Left cardiac atrium (tissue), 4 donors: ENCODE results near the gene RNASET2. TPM values are rescaled to one million over a fixed set of nuclear protein-coding genes. Genes with fewer than 3 reads are reported as not detected.
"Not testable (repeated sequence)": the region's sequence is repeated elsewhere in the genome, so short reads cannot be mapped to it uniquely, and the experiment has no call there.

Experiments used
- ATAC-seq, 2 donors: fragments of 200-7000 bp; cut with Tn5 transposase; one replicate each; pipeline ENCODE4 v1.9.1; 2020; ENCODE audit warnings: mild to moderate bottlenecking in 2 of 2, moderate library complexity in 2 of 2
- DNase-seq: peaks from one replicate; pipeline ENCODE4 v3.0.0-alpha.2; 2020
- intact Hi-C, 2 donors: fragments of 100-400 bp; cut with DNase I; formaldehyde crosslinking; loops; one replicate each; pipeline versions ENCODE4 v1.14.1 to v1.15.1; 2022 to 2023
- microRNA-seq, 2 donors: library from miRNA; unstranded; fragments of <30 nt; microRNA quantifications; one replicate each; pipeline ENCODE4 v1.2.0, GENCODE V29; 2020
- total RNA-seq, 2 donors: library from RNA; stranded (reverse); fragmentation: NEBNext Ultra II Directional; extraction: Animal tissue kit (Norgen Biotek cat#: 25700); gene quantifications; one replicate each; pipeline ENCODE4 v1.2.1, GENCODE V29; 2021
- donor health status: DM: no; HTN: yes; CAD: no.
- donor health status: DM: no; HTN: yes; CAD: no; lungs with severe emphysema.
- donor health status: DM: yes; HTN: yes; CAD: no.
- donor health status: Dilated cardiomyopathy.

RNASET2 gene
- total RNA-seq, 2 donors from 2014 or later: 18.3 to 27.9 TPM

DNA sequence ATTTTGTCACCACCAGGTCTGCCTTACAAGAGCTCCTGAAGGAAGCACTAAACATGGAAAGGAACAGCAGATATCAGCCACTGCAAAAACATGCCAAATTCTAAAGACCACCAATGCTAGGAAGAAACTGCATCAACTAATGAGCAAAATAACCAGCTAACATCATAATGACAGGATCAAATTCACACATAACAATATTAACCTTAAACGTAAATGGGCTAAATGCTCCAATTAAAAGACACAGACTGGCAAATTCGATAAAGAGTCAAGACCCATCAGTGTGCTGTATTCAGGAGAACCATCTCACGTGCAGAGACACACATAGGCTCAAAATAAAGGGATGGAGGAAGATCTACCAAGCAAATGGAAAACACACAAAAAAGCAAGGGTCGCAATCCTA lies 69.6 kb downstream of the RNASET2 start:
- DNase-seq, intact Hi-C loops, ATAC-seq: not testable (repeated sequence)

DNA sequence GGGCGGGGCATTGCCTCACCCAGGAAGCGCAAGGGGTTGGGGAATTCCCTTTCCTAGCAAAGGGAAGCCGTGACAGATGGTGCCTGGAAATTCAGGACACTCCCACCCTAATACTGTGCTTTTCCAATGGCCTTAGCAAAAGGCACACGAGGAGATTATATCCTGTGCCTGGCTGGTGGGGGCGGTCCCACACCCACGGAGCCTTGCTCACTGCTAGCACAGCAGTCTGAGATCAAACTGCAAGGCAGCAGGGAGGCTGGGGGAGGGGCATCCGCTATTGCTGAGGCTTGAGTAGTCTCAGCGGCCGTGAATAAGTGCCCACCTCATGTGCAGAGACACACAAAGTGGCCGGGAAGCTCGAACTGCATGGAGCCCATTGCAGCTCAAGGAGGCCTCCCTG lies 71.4 kb downstream of the RNASET2 start:
- ATAC-seq, DNase-seq, intact Hi-C loops: not testable (repeated sequence)

- intact Hi-C loops: no loop called here
- ATAC-seq: no peak
Measured at GRCh38 chr6:166879594-166879993, 76.8 kb downstream of the RNASET2 start.

More at GRCh38 chr6:166879594-166879993, 76.8 kb downstream of the RNASET2 start:
- DNase-seq: no peak

Small RNA genes within 50 kb of the gene (microRNA-seq; reads per million reads assigned to microRNA genes)
- 0 to 0.20 reads per million in 2 donors for gene MIR3939

Other genes with a start within 250 kb of the RNASET2 start
- gene CEP43, start 42.8 kb upstream of the RNASET2 start, total RNA-seq: 10 to 100 TPM in 1 of 2 donors, 1 to 10 TPM in 1; 8.9 to 10.2 TPM
- gene CCR6, start 166.5 kb upstream of the RNASET2 start, total RNA-seq: not detected
- gene GPR31, start 201.4 kb upstream of the RNASET2 start, total RNA-seq: not detected